GM19467 (cell line): Measurements from ENCODE around the gene PIWIL4.
A peak's percentile ranks its signal among the peaks of the same experiment; 100 is the strongest.
"Not testable (repeated sequence)": the region's sequence is repeated elsewhere in the genome, so short reads cannot be mapped to it uniquely, and the experiment has no call there.

ENCODE experiments used
- ATAC-seq: cut with Tn5 transposase; IDR thresholded peaks from one replicate; pipeline ENCODE4 v1.9.1; 2021; ENCODE audit warnings: mild to moderate bottlenecking, moderate library complexity; ENCODE audit not compliant: unreplicated experiment

PIWIL4 gene

GRCh38 chr11:94583866-94584500 lies 16.8 kb downstream of the PIWIL4 start:
- no peak for ATAC-seq

- no peak for ATAC-seq
Observed at GRCh38 chr11:94584978-94585377, 17.8 kb downstream of the PIWIL4 start.

GRCh38 chr11:94585399-94585798 lies 18.2 kb downstream of the PIWIL4 start:
- ATAC-seq = no peak

- no peak for ATAC-seq
Observed at GRCh38 chr11:94586546-94586945, 19.4 kb downstream of the PIWIL4 start.

- no peak for ATAC-seq
Observed at GRCh38 chr11:94586978-94587377, 19.8 kb downstream of the PIWIL4 start.

- ATAC-seq = no peak
Observed at GRCh38 chr11:94588366-94588942, 21.3 kb downstream of the PIWIL4 start.

GRCh38 chr11:94590352-94591041 lies 23.3 kb downstream of the PIWIL4 start:
- no peak for ATAC-seq

GRCh38 chr11:94593030-94593429 lies 25.9 kb downstream of the PIWIL4 start:
- ATAC-seq = peak; percentile 62

- peak; percentile 63 for ATAC-seq
Observed at GRCh38 chr11:94595076-94595475, 27.9 kb downstream of the PIWIL4 start.

- no peak for ATAC-seq
Observed at GRCh38 chr11:94597896-94598295, 30.7 kb downstream of the PIWIL4 start.

GRCh38 chr11:94599510-94599909 lies 32.3 kb downstream of the PIWIL4 start:
- no peak for ATAC-seq

- peak; percentile 89 for ATAC-seq
Observed at GRCh38 chr11:94602430-94603372, 35.5 kb downstream of the PIWIL4 start.

- ATAC-seq = no peak
Observed at GRCh38 chr11:94603587-94603986, 36.4 kb downstream of the PIWIL4 start.

- no peak for ATAC-seq
Observed at GRCh38 chr11:94604482-94604881, 37.3 kb downstream of the PIWIL4 start.

GRCh38 chr11:94613120-94613519 lies 46.0 kb downstream of the PIWIL4 start:
- ATAC-seq = no peak

- ATAC-seq = peak; percentile 80
Observed at GRCh38 chr11:94623120-94623735, 56.1 kb downstream of the PIWIL4 start.

GRCh38 chr11:94625422-94625821 lies 58.3 kb downstream of the PIWIL4 start:
- not testable (repeated sequence) for ATAC-seq

- ATAC-seq = not testable (repeated sequence)
Observed at GRCh38 chr11:94627003-94627560, 59.9 kb downstream of the PIWIL4 start.

GRCh38 chr11:94629741-94630140 lies 62.6 kb downstream of the PIWIL4 start:
- no peak for ATAC-seq

- no peak for ATAC-seq
Observed at GRCh38 chr11:94630221-94630620, 63.1 kb downstream of the PIWIL4 start.
